GM18867 (cell line): ENCODE data around the gene TGFB3.

Experiments used
- ATAC-seq: cut with Tn5 transposase; IDR thresholded peaks from one replicate; pipeline ENCODE4 v1.9.1; 2021; ENCODE audit warnings: mild to moderate bottlenecking, moderate library complexity; ENCODE audit not compliant: unreplicated experiment

The TGFB3 gene

GRCh38 chr14:75910048-75910447 is 71.7 kb downstream of the TGFB3 start:
- ATAC-seq, result no peak

GRCh38 chr14:75909630-75910029 is 72.2 kb downstream of the TGFB3 start:
- ATAC-seq, result no peak
